HepG2 (cell line): ENCODE results near the gene ZC3H7B. TPM values are rescaled to one million over a fixed set of nuclear protein-coding genes. Genes with fewer than 3 reads are reported as not detected.

Experiments used
- CCAR2 ChIP-seq: fragments of 200-400 bp; formaldehyde crosslinking; optimal IDR thresholded peaks from 2 replicates; pipeline ENCODE3; 2018; ENCODE audit warnings: low read depth, mild to moderate bottlenecking, low read length, moderate library complexity
- EEA1 ChIP-seq: sonication (generic); formaldehyde crosslinking; IDR thresholded peaks from 2 replicates; pipeline ENCODE4 v1.5.1; 2020; ENCODE audit warnings: mild to moderate bottlenecking, missing genetic modification reagents, borderline replicate concordance
- GFI1 ChIP-seq: sonication (generic); formaldehyde crosslinking; IDR thresholded peaks from 2 replicates; pipeline ENCODE4 v1.5.0; 2020; ENCODE audit warnings: missing genetic modification reagents, mild to moderate bottlenecking, borderline replicate concordance
- HNF4A ChIP-seq: sonication (generic); formaldehyde crosslinking; IDR thresholded peaks from 2 replicates; pipeline ENCODE4 v1.4.0; 2020; ENCODE audit warnings: missing genetic modification reagents
- HNF4G ChIP-seq, 2 experiments: sonication (generic) in 1 of 2; formaldehyde crosslinking in 1 of 2; IDR thresholded peaks; 2 replicates each; pipeline versions ENCODE4 v1.4.0 to v1.6.1; 2011 to 2020; ENCODE audit warnings: borderline replicate concordance in 2 of 2, low read depth in 2 of 2, mild to moderate bottlenecking in 2 of 2, low read length in 1 of 2, missing genetic modification reagents in 1 of 2, moderate library complexity in 1 of 2
- IKZF1 ChIP-seq: fragments of 450-650 bp; IDR thresholded peaks from 2 replicates; pipeline ENCODE4 v1.7.1; 2016
- IRX3 ChIP-seq: sonication (generic); formaldehyde crosslinking; IDR thresholded peaks from 2 replicates; pipeline ENCODE4 v1.8.1; 2023; ENCODE audit warnings: mild to moderate bottlenecking, low read depth, missing genetic modification reagents, borderline replicate concordance
- KAT8 ChIP-seq: IDR thresholded peaks from 2 replicates; pipeline ENCODE4 v1.6.1; 2016; ENCODE audit warnings: missing genetic modification reagents, missing compliant biosample characterization
- MBD4 ChIP-seq: IDR thresholded peaks from 2 replicates; pipeline ENCODE4 v1.6.1; 2012; ENCODE audit warnings: low read length, inconsistent platforms, borderline replicate concordance
- MIXL1 ChIP-seq: IDR thresholded peaks from 2 replicates; pipeline ENCODE4 v1.6.1; 2016
- PRMT3 ChIP-seq: sonication (generic); formaldehyde crosslinking; IDR thresholded peaks from 2 replicates; pipeline ENCODE4 v1.8.1; 2022; ENCODE audit warnings: low read depth, mild to moderate bottlenecking, moderate library complexity, missing genetic modification reagents, borderline replicate concordance
- RORA ChIP-seq: sonication (generic); formaldehyde crosslinking; IDR thresholded peaks from 2 replicates; pipeline ENCODE4 v1.5.0; 2020; ENCODE audit warnings: mild to moderate bottlenecking, missing genetic modification reagents, moderate library complexity
- SMAD3 ChIP-seq: sonication (generic); formaldehyde crosslinking; IDR thresholded peaks from 2 replicates; pipeline ENCODE4 v1.4.0; 2020; ENCODE audit warnings: missing genetic modification reagents
- SP1 ChIP-seq, 2 experiments: fragments of 450-650 bp in 1 of 2; sonication (generic) in 1 of 2; formaldehyde crosslinking in 1 of 2; IDR thresholded peaks; 2 replicates each; pipeline versions ENCODE4 v1.4.0 to v1.6.1; 2016 to 2020; ENCODE audit warnings: missing genetic modification reagents in 1 of 2
- SRF ChIP-seq: IDR thresholded peaks from 2 replicates; pipeline ENCODE4 v1.6.1; 2011; ENCODE audit warnings: mild to moderate bottlenecking, low read depth, low read length, moderate library complexity
- U2AF1 ChIP-seq: fragments of 200-400 bp; formaldehyde crosslinking; optimal IDR thresholded peaks from 2 replicates; pipeline ENCODE3; 2017; ENCODE audit warnings: mild to moderate bottlenecking, low read depth, low read length
- ZNF264 ChIP-seq: sonication (generic); formaldehyde crosslinking; IDR thresholded peaks from 2 replicates; pipeline ENCODE4 v1.4.0; 2020; ENCODE audit warnings: missing genetic modification reagents
- ZNF292 ChIP-seq: sonication (generic); formaldehyde crosslinking; IDR thresholded peaks from 2 replicates; pipeline ENCODE4 v1.8.1; 2022; ENCODE audit warnings: mild to moderate bottlenecking, low read depth, missing genetic modification reagents, borderline replicate concordance
- ZNF879 ChIP-seq: sonication (generic); formaldehyde crosslinking; IDR thresholded peaks from 2 replicates; pipeline ENCODE4 v1.8.1; 2023; ENCODE audit warnings: missing genetic modification reagents
- polyA plus RNA-seq, 8 experiments: library from polyadenylated mRNA; depleted of rRNA in 3 of 8; stranded (reverse) in 7 of 8; unstranded in 1 of 8; fragments of >200 nt; fragmentation: Illumina TruSeq in 4 of 8; extraction: Trizol in 4 of 8; gene quantifications; 2 replicates each; pipeline versions ENCODE4 v1.2.1 to v1.2.3, GENCODE V29; 2011 to 2016; ENCODE audit warnings: low read depth in 4 of 8, missing spikeins in 1 of 8, mixed read lengths in 1 of 8; ENCODE audit not compliant: insufficient read depth in 1 of 8
- total RNA-seq, 5 experiments: library from RNA; depleted of rRNA; stranded (reverse); fragments of >200 nt; fragmentation: Illumina TruSeq; extraction: Trizol; gene quantifications; 2 replicates each; pipeline ENCODE4 v1.2.3, GENCODE V29; 2016; ENCODE audit warnings: low read depth in 1 of 5
- TF ChIP-seq, protein P1 (sequence below): fragments of 450-650 bp; IDR thresholded peaks from 2 replicates; pipeline ENCODE4 v1.6.1; 2017
- TF ChIP-seq, protein P2 (sequence below): sonication (generic); formaldehyde crosslinking; IDR thresholded peaks from 2 replicates; pipeline ENCODE4 v1.8.0; 2022; ENCODE audit warnings: mild to moderate bottlenecking, missing genetic modification reagents, borderline replicate concordance
- TF ChIP-seq, protein P3 (sequence below): sonication (generic); formaldehyde crosslinking; IDR thresholded peaks from 2 replicates; pipeline ENCODE4 v1.4.0; 2020; ENCODE audit warnings: mild to moderate bottlenecking, missing genetic modification reagents
- TF ChIP-seq, protein P4 (sequence below): sonication (generic); formaldehyde crosslinking; IDR thresholded peaks from 2 replicates; pipeline ENCODE4 v1.5.0; 2020; ENCODE audit warnings: missing genetic modification reagents
- TF ChIP-seq, protein P5 (sequence below): sonication (generic); formaldehyde crosslinking; IDR thresholded peaks from 2 replicates; pipeline ENCODE4 v1.5.1; 2020; ENCODE audit warnings: missing genetic modification reagents, mild to moderate bottlenecking, borderline replicate concordance

The ZC3H7B gene
- total and polyA plus RNA-seq, 2 of the 13 experiments (the other 11 are each of a cell fraction or from before 2014, with no cell fraction given), result 26.4 to 37.2 TPM

DNA sequence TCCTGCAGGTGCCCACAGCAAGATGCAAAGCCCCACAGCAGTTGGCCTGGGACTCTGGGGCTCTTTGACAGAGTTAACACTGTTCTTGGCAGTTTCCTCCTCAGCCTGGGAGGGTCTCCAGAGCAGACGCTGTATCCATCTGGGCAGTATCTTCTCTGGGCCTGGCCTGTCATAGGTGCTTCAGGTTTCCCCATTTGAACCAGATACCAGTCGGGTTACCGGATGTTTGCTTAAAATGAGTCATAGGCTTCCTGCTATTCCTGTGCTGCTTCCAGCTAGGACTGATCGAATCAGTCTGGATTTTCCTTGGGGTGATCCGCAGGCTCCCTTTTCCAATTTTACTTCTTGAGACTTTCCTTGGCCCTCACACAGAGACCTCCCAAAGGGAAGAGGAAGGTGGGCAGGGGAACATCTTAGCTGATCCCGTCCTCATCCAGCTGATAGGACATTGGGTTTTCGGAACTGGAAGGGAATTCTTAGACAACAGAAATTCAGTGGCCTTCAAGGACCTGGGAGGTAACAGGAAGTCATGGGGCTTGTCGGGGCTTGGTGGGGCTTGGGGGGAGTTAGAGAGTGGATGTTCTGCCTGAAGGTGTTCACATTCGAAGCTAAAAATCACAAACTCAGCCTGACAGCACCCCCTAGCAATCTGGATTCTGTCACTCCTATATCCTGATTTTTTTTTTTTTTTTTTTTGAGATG is 12.9 kb upstream of the ZC3H7B start (continued):
- TF ChIP-seq, protein P1, sequence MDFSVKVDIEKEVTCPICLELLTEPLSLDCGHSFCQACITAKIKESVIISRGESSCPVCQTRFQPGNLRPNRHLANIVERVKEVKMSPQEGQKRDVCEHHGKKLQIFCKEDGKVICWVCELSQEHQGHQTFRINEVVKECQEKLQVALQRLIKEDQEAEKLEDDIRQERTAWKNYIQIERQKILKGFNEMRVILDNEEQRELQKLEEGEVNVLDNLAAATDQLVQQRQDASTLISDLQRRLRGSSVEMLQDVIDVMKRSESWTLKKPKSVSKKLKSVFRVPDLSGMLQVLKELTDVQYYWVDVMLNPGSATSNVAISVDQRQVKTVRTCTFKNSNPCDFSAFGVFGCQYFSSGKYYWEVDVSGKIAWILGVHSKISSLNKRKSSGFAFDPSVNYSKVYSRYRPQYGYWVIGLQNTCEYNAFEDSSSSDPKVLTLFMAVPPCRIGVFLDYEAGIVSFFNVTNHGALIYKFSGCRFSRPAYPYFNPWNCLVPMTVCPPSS, result no peak
- TF ChIP-seq KAT8 (CRISPR knock-in tag) (peak; percentile 80), IRX3 (CRISPR knock-in tag) (no peak), PRMT3 (CRISPR knock-in tag) (no peak), HNF4G (IDR thresholded peaks at IDR 0.05; ENCODE audit: borderline replicate concordance, low read depth, low read length) (no peak), HNF4G (CRISPR knock-in tag; IDR thresholded peaks at IDR 0.05; ENCODE audit: borderline replicate concordance, low read depth) (no peak), SMAD3 (CRISPR knock-in tag) (peak; percentile 50; the same call in 1 of the 2 replicates), MIXL1 (CRISPR knock-in tag) (peak; percentile 35; the same call in 1 of the 2 replicates), CCAR2 (no peak), U2AF1 (no peak), GFI1 (CRISPR knock-in tag) (no peak), HNF4A (peak; percentile 21; the same call in 1 of the 2 replicates), ZNF264 (CRISPR knock-in tag) (no peak), IKZF1 (no peak), ZNF292 (peak; percentile 65; the same call in 1 of the 2 replicates), MBD4 (no peak), EEA1 (CRISPR knock-in tag) (no peak), SRF (no peak), ZNF879 (CRISPR knock-in tag) (no peak), SP1 (IDR thresholded peaks at IDR 0.05) (no peak), SP1 (CRISPR knock-in tag; IDR thresholded peaks at IDR 0.05) (no peak), RORA (CRISPR knock-in tag) (no peak)
- TF ChIP-seq, protein P2, sequence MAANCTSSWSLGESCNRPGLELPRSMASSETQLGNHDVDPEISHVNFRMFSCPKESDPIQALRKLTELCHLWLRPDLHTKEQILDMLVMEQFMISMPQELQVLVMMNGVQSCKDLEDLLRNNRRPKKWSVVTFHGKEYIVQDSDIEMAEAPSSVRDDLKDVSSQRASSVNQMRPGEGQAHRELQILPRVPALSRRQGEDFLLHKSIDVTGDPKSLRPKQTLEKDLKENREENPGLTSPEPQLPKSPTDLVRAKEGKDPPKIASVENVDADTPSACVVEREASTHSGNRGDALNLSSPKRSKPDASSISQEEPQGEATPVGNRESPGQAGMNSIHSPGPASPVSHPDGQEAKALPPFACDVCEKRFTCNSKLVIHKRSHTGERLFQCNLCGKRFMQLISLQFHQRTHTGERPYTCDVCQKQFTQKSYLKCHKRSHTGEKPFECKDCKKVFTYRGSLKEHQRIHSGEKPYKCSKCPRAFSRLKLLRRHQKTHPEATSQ (CRISPR knock-in tag), result peak; percentile 33; the same call in 1 of the 2 replicates
- TF ChIP-seq, protein P3, sequence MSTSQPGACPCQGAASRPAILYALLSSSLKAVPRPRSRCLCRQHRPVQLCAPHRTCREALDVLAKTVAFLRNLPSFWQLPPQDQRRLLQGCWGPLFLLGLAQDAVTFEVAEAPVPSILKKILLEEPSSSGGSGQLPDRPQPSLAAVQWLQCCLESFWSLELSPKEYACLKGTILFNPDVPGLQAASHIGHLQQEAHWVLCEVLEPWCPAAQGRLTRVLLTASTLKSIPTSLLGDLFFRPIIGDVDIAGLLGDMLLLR, result 0 out of 2 replicates have a peak, but pooled peaks have one; percentile 38
- TF ChIP-seq, protein P4, sequence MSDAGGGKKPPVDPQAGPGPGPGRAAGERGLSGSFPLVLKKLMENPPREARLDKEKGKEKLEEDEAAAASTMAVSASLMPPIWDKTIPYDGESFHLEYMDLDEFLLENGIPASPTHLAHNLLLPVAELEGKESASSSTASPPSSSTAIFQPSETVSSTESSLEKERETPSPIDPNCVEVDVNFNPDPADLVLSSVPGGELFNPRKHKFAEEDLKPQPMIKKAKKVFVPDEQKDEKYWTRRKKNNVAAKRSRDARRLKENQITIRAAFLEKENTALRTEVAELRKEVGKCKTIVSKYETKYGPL, result no peak
- TF ChIP-seq, protein P5, sequence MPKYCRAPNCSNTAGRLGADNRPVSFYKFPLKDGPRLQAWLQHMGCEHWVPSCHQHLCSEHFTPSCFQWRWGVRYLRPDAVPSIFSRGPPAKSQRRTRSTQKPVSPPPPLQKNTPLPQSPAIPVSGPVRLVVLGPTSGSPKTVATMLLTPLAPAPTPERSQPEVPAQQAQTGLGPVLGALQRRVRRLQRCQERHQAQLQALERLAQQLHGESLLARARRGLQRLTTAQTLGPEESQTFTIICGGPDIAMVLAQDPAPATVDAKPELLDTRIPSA (CRISPR knock-in tag), result no peak
